K562 (cell line): ENCODE data around the gene HARS1. TPM values are rescaled to one million over a fixed set of nuclear protein-coding genes. Genes with fewer than 3 reads are reported as not detected.

Experiments used
- AFF4 ChIP-seq: sonication (generic); formaldehyde crosslinking; IDR thresholded peaks from 2 replicates; pipeline ENCODE4 v1.8.0; 2023; ENCODE audit warnings: mild to moderate bottlenecking, missing genetic modification reagents
- ATF3 ChIP-seq, 2 experiments: fragments of 450-650 bp in 1 of 2; sonication (generic) in 1 of 2; formaldehyde crosslinking in 1 of 2; IDR thresholded peaks in 1 of 2; conservative IDR thresholded peaks in 1 of 2; 2 replicates each; pipeline versions ENCODE4 v1.6.1 to v1.8.1; 2016 to 2023; ENCODE audit warnings: mild to moderate bottlenecking in 2 of 2, moderate library complexity in 2 of 2, inconsistent platforms in 1 of 2, missing genetic modification reagents in 1 of 2
- ELK1 ChIP-seq: sonication (generic); formaldehyde crosslinking; IDR thresholded peaks from 2 replicates; pipeline ENCODE4 v1.8.1; 2022; ENCODE audit warnings: missing genetic modification reagents
- ESRRA ChIP-seq: fragments of 450-650 bp; IDR thresholded peaks from 2 replicates; pipeline ENCODE4 v1.6.1; 2014; ENCODE audit warnings: low read depth, mild to moderate bottlenecking, moderate library complexity, borderline replicate concordance
- GTF3C2 ChIP-seq: IDR thresholded peaks from 3 replicates; pipeline ENCODE4 v1.6.1; 2011; ENCODE audit warnings: borderline replicate concordance, mild to moderate bottlenecking, moderate library complexity; ENCODE audit not compliant: insufficient read length; ENCODE audit errors: extremely low read depth
- MLLT1 ChIP-seq, 2 experiments: fragments of 450-650 bp; IDR thresholded peaks; 2 replicates each; pipeline ENCODE4 v1.6.1; 2016
- NR2C2 ChIP-seq, 2 experiments: fragments of 200-800 bp in 1 of 2; sonication (Bioruptor generic) in 1 of 2; sonication (generic) in 1 of 2; formaldehyde crosslinking in 1 of 2; IDR thresholded peaks; 2 replicates each; pipeline versions ENCODE4 v1.6.1 to v1.8.0; 2016 to 2022; ENCODE audit warnings: mild to moderate bottlenecking in 1 of 2, missing compliant biosample characterization in 1 of 2, missing genetic modification characterization in 1 of 2, missing genetic modification reagents in 1 of 2
- POU5F1 ChIP-seq: fragments of 150-350 bp; IDR thresholded peaks from 2 replicates; pipeline ENCODE4 v1.6.1; 2014; ENCODE audit warnings: borderline replicate concordance, low read length, low read depth, mild to moderate bottlenecking; ENCODE audit not compliant: partially characterized antibody
- ZNF280A ChIP-seq: fragments of 450-650 bp; IDR thresholded peaks from 2 replicates; pipeline ENCODE4 v1.6.1; 2018; ENCODE audit warnings: mild to moderate bottlenecking, low read depth; ENCODE audit not compliant: partially characterized antibody
- ZNF384 ChIP-seq: IDR thresholded peaks from 2 replicates; pipeline ENCODE4 v1.6.1; 2012; ENCODE audit warnings: low read depth, low read length, improper control_type of control experiment
- polyA plus RNA-seq, 8 experiments: library from polyadenylated mRNA; depleted of rRNA in 4 of 8; stranded (reverse) in 5 of 8; unstranded in 3 of 8; fragments of >200 nt; fragmentation: Nextera tagmentation in 2 of 8; fragmentation: Illumina TruSeq in 1 of 8; extraction: Ambion mirVana in 2 of 8; extraction: Trizol in 1 of 8; gene quantifications; 2 replicates each; pipeline versions ENCODE4 v1.2.1 to v1.2.3, GENCODE V29; 2011 to 2014; ENCODE audit warnings: inconsistent platforms in 1 of 8, missing spikeins in 1 of 8
- total RNA-seq, 7 experiments: library from RNA; depleted of rRNA in 6 of 7; stranded (reverse); fragments of >200 nt in 6 of 7; fragmentation: Illumina TruSeq in 2 of 7; extraction: Trizol in 2 of 7; gene quantifications; 2 replicates each; pipeline versions ENCODE4 v1.2.1 to v1.2.3, GENCODE V29; 2011 to 2021; ENCODE audit warnings: low replicate concordance in 1 of 7

HARS1 gene
- total and polyA plus RNA-seq, 9 of the 15 experiments (the other 6 are each of a cell fraction or from before 2014, with no cell fraction given), result 13.5 to 88.5 (median 75.2) TPM

GRCh38 chr5:140700177-140701144 lies 9.3 kb upstream of the HARS1 start, which contains the start of gene ZMAT2 (continued):
- TF ChIP-seq ATF3 (IDR thresholded peaks at IDR 0.05), result no peak
- TF ChIP-seq ATF3 (CRISPR knock-in tag; conservative IDR thresholded peaks at IDR 0.05), result no peak
- TF ChIP-seq NR2C2 (CRISPR knock-in tag; IDR thresholded peaks at IDR 0.05), result no peak
- TF ChIP-seq NR2C2 (tag; IDR thresholded peaks at IDR 0.05), result peak; percentile 25; the same call in 1 of the 2 replicates
- TF ChIP-seq ESRRA, result no peak
- no peak for TF ChIP-seq ZNF280A
- no peak for TF ChIP-seq MLLT1 (IDR thresholded peaks at IDR 0.05)
- TF ChIP-seq POU5F1, result peak; percentile 78
- no peak for TF ChIP-seq ELK1
- TF ChIP-seq AFF4 (CRISPR knock-in tag), result 0 out of 2 replicates have a peak, but pooled peaks have one; percentile 21
- peak; percentile 57; the same call in 1 of the 2 replicates for TF ChIP-seq ZNF384
- no peak for TF ChIP-seq GTF3C2
